OCI-LY1 (cell line): ENCODE results near the gene ACO2.

Experiments
- CTCF ChIP-seq: fragments of 200-600 bp; sonication (generic), shearing (Covaris generic); IDR thresholded peaks from 2 replicates; pipeline ENCODE4 v1.5.1; 2017; ENCODE audit warnings: mild to moderate bottlenecking, antibody characterized with exemption, low read length, moderate library complexity, mixed read lengths
- EZH2 ChIP-seq: fragments of 200-600 bp; sonication (generic), shearing (Covaris generic); IDR thresholded peaks from 2 replicates; pipeline ENCODE4 v1.8.0; 2017; ENCODE audit warnings: borderline replicate concordance, mixed run types, mild to moderate bottlenecking, antibody characterized with exemption, low read length, moderate library complexity, mixed read lengths

DNA sequence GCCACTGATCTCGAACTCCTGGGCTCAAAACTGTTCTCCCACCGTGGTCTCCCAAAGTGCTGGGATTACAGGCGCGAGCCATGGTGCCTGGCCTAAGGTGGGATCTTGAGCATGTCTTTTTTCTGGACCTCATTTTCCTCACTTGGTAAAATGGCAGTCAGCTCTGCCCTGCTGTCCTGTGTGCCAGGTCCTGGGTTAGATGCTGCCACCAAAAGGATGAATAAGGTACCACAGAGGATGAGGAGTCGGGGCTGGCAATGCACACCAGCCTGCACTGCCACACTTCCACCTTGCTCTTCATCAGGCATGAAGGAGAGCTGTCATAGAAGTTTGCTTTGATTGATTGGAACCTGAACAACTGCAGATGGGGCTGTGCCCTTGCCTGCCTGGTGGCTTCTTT, 32.3 kb downstream of the ACO2 start:
- TF ChIP-seq CTCF: peak; percentile 71
- TF ChIP-seq EZH2: no peak
